GM12872 (cell line): ENCODE data around the gene ELK1.

Source experiments
- CTCF ChIP-seq: IDR thresholded peaks from 3 replicates; pipeline ENCODE4 v1.5.1; 2011; ENCODE audit warnings: low read depth, mild to moderate bottlenecking, low read length, moderate library complexity; ENCODE audit not compliant: insufficient read depth

Gene ELK1

GRCh38 chrX:47587091-47587891 lies 63.1 kb downstream of the ELK1 start:
- no peak for TF ChIP-seq CTCF

DNA sequence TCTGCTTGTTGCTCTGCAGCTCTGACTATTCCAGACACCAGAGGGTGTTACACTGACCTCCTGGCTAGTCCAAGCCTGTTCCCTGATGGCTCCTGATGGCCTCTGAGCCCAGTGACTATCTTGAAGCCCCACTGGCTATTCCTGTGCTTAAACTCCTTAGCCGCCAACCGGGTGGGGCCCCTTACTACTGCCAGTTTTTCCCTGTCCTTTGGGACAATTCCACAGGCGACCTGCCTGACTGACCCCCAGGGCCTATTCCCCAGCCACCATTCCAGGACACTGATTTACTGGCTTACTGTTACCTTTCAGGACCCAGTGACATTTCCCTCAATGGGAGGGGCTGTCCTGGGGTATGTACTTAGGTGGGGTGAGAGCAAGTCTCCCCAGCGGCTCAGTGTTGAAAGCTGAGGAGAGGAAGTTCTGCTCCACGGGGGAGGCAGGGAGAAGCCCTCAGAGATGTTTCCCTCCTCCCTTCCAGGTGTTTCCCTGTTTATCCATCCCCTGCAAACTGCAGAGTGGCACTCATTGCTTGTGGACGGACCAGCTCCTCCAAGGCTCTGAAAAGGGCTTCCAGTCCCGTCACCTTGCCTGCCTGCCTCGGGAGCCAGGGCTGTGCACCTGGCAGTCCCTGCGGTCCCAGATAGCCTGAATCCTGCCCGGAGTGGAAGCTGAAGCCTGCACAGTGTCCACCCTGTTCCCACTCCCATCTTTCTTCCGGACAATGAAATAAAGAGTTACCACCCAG lies 64.1 kb downstream of the ELK1 start:
- no peak for TF ChIP-seq CTCF
